GM18508 (cell line): ENCODE data around the gene TNIK.
A peak's percentile ranks its signal among the peaks of the same experiment; 100 is the strongest.
"Not testable (repeated sequence)": the region's sequence is repeated elsewhere in the genome, so short reads cannot be mapped to it uniquely, and the experiment has no call there.

Experiments
- ATAC-seq: cut with Tn5 transposase; IDR thresholded peaks from one replicate; pipeline ENCODE4 v1.9.1; 2021; ENCODE audit warnings: moderate number of reproducible peaks; ENCODE audit not compliant: insufficient read depth, unreplicated experiment

The TNIK gene

GRCh38 chr3:171295484-171296373, 164.5 kb downstream of the TNIK start:
- ATAC-seq, result no peak

- ATAC-seq, result no peak
Measured at GRCh38 chr3:171293142-171293782, 166.9 kb downstream of the TNIK start.

GRCh38 chr3:171290680-171291079, 169.5 kb downstream of the TNIK start:
- no peak for ATAC-seq

GRCh38 chr3:171289291-171289690, 170.9 kb downstream of the TNIK start:
- no peak for ATAC-seq

GRCh38 chr3:171287761-171288160, 172.4 kb downstream of the TNIK start:
- ATAC-seq, result not testable (repeated sequence)

GRCh38 chr3:171286580-171287249, 173.5 kb downstream of the TNIK start:
- no peak for ATAC-seq

GRCh38 chr3:171285287-171285686, 174.9 kb downstream of the TNIK start:
- ATAC-seq, result peak; percentile 37

GRCh38 chr3:171284308-171285075, 175.7 kb downstream of the TNIK start:
- ATAC-seq, result no peak

- no peak for ATAC-seq
Measured at GRCh38 chr3:171283848-171284222, 176.4 kb downstream of the TNIK start.

- ATAC-seq, result no peak
Measured at GRCh38 chr3:171283183-171283847, 176.9 kb downstream of the TNIK start.

- ATAC-seq, result no peak
Measured at GRCh38 chr3:171282041-171282440, 178.2 kb downstream of the TNIK start.

- ATAC-seq, result no peak
Measured at GRCh38 chr3:171281256-171281992, 178.8 kb downstream of the TNIK start.

- ATAC-seq, result no peak
Measured at GRCh38 chr3:171279972-171280371, 180.2 kb downstream of the TNIK start.

- no peak for ATAC-seq
Measured at GRCh38 chr3:171278299-171278590, 182.0 kb downstream of the TNIK start.

GRCh38 chr3:171277456-171278298, 182.5 kb downstream of the TNIK start:
- ATAC-seq, result no peak

- ATAC-seq, result no peak
Measured at GRCh38 chr3:171276923-171277322, 183.3 kb downstream of the TNIK start.

GRCh38 chr3:171274222-171274621, 186.0 kb downstream of the TNIK start:
- ATAC-seq, result no peak

- ATAC-seq, result no peak
Measured at GRCh38 chr3:171270541-171270940, 189.7 kb downstream of the TNIK start.

GRCh38 chr3:171269542-171269941, 190.7 kb downstream of the TNIK start:
- no peak for ATAC-seq
